Measurements from ENCODE around the gene STAMBPL1. TPM values are rescaled to one million over a fixed set of nuclear protein-coding genes. Genes with fewer than 3 reads are reported as not detected.

STAMBPL1 gene
- total and polyA plus RNA-seq, 2 donors (not counting 3 experiments of a cell fraction or from before 2014, with no cell fraction given): 0.70 to 1.8 TPM

DNA sequence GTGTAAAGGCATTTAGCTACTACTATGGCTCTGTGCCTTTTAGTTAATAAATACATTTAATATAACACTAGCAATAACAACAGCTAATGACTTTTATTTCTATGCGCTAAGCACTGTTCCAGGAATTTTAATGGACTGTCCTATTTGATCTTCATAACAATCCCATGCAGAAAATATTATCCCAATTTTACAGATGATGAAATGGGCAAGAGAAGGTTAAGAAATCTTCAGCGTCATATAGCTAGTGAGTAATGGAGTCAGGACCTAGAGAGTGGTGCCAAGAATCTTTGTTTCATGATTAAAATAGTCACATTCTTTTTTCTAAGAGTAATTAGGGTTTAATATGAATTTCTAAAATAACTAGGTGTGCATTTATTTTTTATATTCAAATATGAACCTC lies 40.2 kb downstream of the STAMBPL1 start:
- no peak overlapping the region for H2AFZ ChIP-seq (ENCODE audit: low read depth, low read length)
- dilution Hi-C loops (cut with MboI; ENCODE audit: extremely low pct_ligation_motif_present, low sequenced_read_pairs): no loop called here
- no peak overlapping the region for H3K4me3 ChIP-seq (replicated peaks in 1 of 3; ENCODE audit: insufficient read depth in 1 of 3, low read depth in 1 of 3, low read length in 3 of 3)
- H3K79me2 ChIP-seq (ENCODE audit: control insufficient read depth, insufficient read depth, low read length): no peaks in the 10 kb centered on the region
- DNase-seq (ENCODE audit: low read depth, low spot score): no peak
- no peaks in the 10 kb centered on the region for H3K36me3 ChIP-seq (ENCODE audit: control insufficient read depth in 2 of 2, extremely low read depth in 1 of 2, insufficient read depth in 2 of 2, low read length in 2 of 2)
- no peaks in the 10 kb centered on the region for H3K9me3 ChIP-seq (replicated peaks; ENCODE audit: control insufficient read depth, insufficient read depth, low read length)
- H3K9ac ChIP-seq (replicated peaks; ENCODE audit: extremely low read depth, insufficient read depth, low read length): no peak overlapping the region
- no peaks in the 10 kb centered on the region for H3K4me1 ChIP-seq (ENCODE audit: control insufficient read depth, extremely low read depth, insufficient read depth, low read length)
- no peaks in the 10 kb centered on the region for H3K27me3 ChIP-seq (ENCODE audit: control insufficient read depth in 2 of 2, insufficient read depth in 2 of 2, low read length in 2 of 2)
- TF ChIP-seq, protein P1, sequence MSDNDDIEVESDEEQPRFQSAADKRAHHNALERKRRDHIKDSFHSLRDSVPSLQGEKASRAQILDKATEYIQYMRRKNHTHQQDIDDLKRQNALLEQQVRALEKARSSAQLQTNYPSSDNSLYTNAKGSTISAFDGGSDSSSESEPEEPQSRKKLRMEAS (IDR thresholded peaks at IDR 0.05; ENCODE audit: insufficient read depth, insufficient read length): no peak
- no peak for TF ChIP-seq EZH2 (IDR thresholded peaks at IDR 0.05; ENCODE audit: borderline replicate concordance, low read depth, low read length, severe bottlenecking)
- BruUV-seq (replicated peaks): no TSS peak
- H4K20me1 ChIP-seq (replicated peaks; ENCODE audit: control insufficient read depth, extremely low read depth, insufficient read depth, low read length): no peaks in the 10 kb centered on the region
- H3K9me1 ChIP-seq (replicated peaks; ENCODE audit: control insufficient read depth, extremely low read depth, insufficient read depth, low read length): no peaks in the 10 kb centered on the region
- ChIA-PET CTCF (interaction anchor here (0.7 to 1.5 kb wide), 7 partner anchors 11 to 355 kb away, joined by 3 to 6 read pairs (median 4); no protein-coding TSS in a partner anchor), POLR2A (no interaction called here)
- no peak overlapping the region for H3K27ac ChIP-seq (ENCODE audit: insufficient read depth, low read depth, low read length)
- intact Hi-C loops (cut with micrococcal nuclease): no loop called here
- H3K4me2 ChIP-seq (ENCODE audit: insufficient read depth, low read length): no peak overlapping the region
- FAIRE-seq: no peak

DNA sequence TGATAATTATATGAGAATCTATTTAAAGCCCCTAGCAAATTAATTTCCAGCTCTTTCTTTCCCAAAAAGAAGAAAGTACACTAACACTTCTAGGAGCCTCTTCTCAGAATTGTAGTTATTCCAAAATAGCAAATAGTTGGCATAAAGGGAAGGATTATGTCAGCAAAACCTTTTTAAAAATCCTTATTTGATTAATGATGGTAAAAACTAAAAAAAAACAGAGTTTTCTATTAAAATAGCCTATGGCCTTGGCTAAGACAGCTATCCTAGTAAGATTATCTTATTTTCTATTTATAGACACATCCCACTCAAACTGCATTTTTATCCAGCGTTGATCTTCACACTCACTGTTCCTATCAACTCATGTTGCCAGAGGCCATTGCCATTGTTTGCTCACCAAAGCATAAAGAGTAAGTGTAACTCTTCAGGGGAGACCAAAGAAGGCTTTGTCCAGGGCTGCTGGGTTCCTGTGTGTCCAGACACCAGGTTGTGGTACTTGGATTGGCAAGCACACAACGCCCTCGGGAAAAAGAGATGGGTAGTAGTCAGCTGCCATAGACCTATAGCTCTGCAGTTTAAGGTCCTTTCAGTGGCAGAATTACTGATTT lies 41.0 kb downstream of the STAMBPL1 start:
- no peaks in the 10 kb centered on the region for H3K9me3 ChIP-seq (replicated peaks; ENCODE audit: control insufficient read depth, insufficient read depth, low read length)
- no peak overlapping the region for H3K27ac ChIP-seq (ENCODE audit: insufficient read depth, low read depth, low read length)
- intact Hi-C loops (cut with micrococcal nuclease) (no loop called here), dilution Hi-C loops (cut with MboI; ENCODE audit: extremely low pct_ligation_motif_present, low sequenced_read_pairs) (no loop called here)
- no peak for FAIRE-seq
- no peak overlapping the region for H2AFZ ChIP-seq (ENCODE audit: low read depth, low read length)
- H3K79me2 ChIP-seq (ENCODE audit: control insufficient read depth, insufficient read depth, low read length): no peaks in the 10 kb centered on the region
- no peak overlapping the region for H3K9ac ChIP-seq (replicated peaks; ENCODE audit: extremely low read depth, insufficient read depth, low read length)
- H4K20me1 ChIP-seq (replicated peaks; ENCODE audit: control insufficient read depth, extremely low read depth, insufficient read depth, low read length): no peaks in the 10 kb centered on the region
- H3K36me3 ChIP-seq (ENCODE audit: control insufficient read depth in 2 of 2, extremely low read depth in 1 of 2, insufficient read depth in 2 of 2, low read length in 2 of 2): no peaks in the 10 kb centered on the region
- no peak overlapping the region for H3K4me3 ChIP-seq (replicated peaks in 1 of 3; ENCODE audit: insufficient read depth in 1 of 3, low read depth in 1 of 3, low read length in 3 of 3)
- DNase-seq (ENCODE audit: low read depth, low spot score): no peak
- no peak overlapping the region for H3K4me2 ChIP-seq (ENCODE audit: insufficient read depth, low read length)
- TF ChIP-seq MYC (IDR thresholded peaks at IDR 0.05; ENCODE audit: low read depth, low read length) (no peak), EZH2 (IDR thresholded peaks at IDR 0.05; ENCODE audit: borderline replicate concordance, low read depth, low read length, severe bottlenecking) (no peak), JUN (IDR thresholded peaks at IDR 0.05; ENCODE audit: borderline replicate concordance, insufficient read depth, insufficient read length, low read depth) (no peak), FOS (IDR thresholded peaks at IDR 0.05; ENCODE audit: borderline replicate concordance, insufficient read depth, low read length) (no peak), POLR2A (IDR thresholded peaks at IDR 0.05; ENCODE audit: low read depth, low read length) (no peak), GATA2 (IDR thresholded peaks at IDR 0.05; ENCODE audit: insufficient read depth, insufficient read length, low read depth, low read length) (no peak), POLR2AphosphoS5 (IDR thresholded peaks at IDR 0.05; ENCODE audit: insufficient read depth, low read depth, low read length) (no peak)
- TF ChIP-seq, protein P1 (IDR thresholded peaks at IDR 0.05; ENCODE audit: insufficient read depth, insufficient read length): no peak
- TF ChIP-seq, protein P2, sequence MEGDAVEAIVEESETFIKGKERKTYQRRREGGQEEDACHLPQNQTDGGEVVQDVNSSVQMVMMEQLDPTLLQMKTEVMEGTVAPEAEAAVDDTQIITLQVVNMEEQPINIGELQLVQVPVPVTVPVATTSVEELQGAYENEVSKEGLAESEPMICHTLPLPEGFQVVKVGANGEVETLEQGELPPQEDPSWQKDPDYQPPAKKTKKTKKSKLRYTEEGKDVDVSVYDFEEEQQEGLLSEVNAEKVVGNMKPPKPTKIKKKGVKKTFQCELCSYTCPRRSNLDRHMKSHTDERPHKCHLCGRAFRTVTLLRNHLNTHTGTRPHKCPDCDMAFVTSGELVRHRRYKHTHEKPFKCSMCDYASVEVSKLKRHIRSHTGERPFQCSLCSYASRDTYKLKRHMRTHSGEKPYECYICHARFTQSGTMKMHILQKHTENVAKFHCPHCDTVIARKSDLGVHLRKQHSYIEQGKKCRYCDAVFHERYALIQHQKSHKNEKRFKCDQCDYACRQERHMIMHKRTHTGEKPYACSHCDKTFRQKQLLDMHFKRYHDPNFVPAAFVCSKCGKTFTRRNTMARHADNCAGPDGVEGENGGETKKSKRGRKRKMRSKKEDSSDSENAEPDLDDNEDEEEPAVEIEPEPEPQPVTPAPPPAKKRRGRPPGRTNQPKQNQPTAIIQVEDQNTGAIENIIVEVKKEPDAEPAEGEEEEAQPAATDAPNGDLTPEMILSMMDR (IDR thresholded peaks at IDR 0.05; ENCODE audit: extremely low read depth in 1 of 2, insufficient read depth in 1 of 2, low read depth in 1 of 2, low read length in 2 of 2): no peak
- H3K27me3 ChIP-seq (ENCODE audit: control insufficient read depth in 2 of 2, insufficient read depth in 2 of 2, low read length in 2 of 2): no peaks in the 10 kb centered on the region
- no peaks in the 10 kb centered on the region for H3K4me1 ChIP-seq (ENCODE audit: control insufficient read depth, extremely low read depth, insufficient read depth, low read length)
- POLR2A ChIA-PET: no interaction called here
- H3K9me1 ChIP-seq (replicated peaks; ENCODE audit: control insufficient read depth, extremely low read depth, insufficient read depth, low read length): no peaks in the 10 kb centered on the region
- CTCF ChIA-PET: interaction anchor here (1.2 to 1.5 kb wide), 3 partner anchors 11 to 85 kb away, joined by 3 to 6 read pairs (median 4); no protein-coding TSS in a partner anchor
- no TSS peak for BruUV-seq (replicated peaks)

All from endothelial cell of umbilical vein (primary cell).